Stomach smooth muscle (tissue), 2 donors: Measurements from ENCODE around the gene ADARB1.
A peak's percentile ranks its signal among the peaks of the same experiment; 100 is the strongest.
"Not testable (repeated sequence)": the region's sequence is repeated elsewhere in the genome, so short reads cannot be mapped to it uniquely, and the experiment has no call there.

Source experiments
- H3K27ac ChIP-seq: one replicate; pipeline ENCODE4 v1.7.0; 2013; ENCODE audit warnings: mild to moderate bottlenecking, low read length, inconsistent platforms
- H3K27me3 ChIP-seq, 2 donors: one replicate each; pipeline ENCODE4 v1.7.0; 2013; ENCODE audit warnings: low read length in 2 of 2; ENCODE audit not compliant: insufficient read depth in 2 of 2, control insufficient read depth in 1 of 2
- H3K36me3 ChIP-seq, 2 donors: one replicate each; pipeline ENCODE4 v1.7.0; 2013; ENCODE audit warnings: low read length in 2 of 2; ENCODE audit not compliant: control insufficient read depth in 2 of 2, insufficient read depth in 2 of 2
- H3K4me1 ChIP-seq: one replicate; pipeline ENCODE4 v1.7.0; 2013; ENCODE audit warnings: low read length; ENCODE audit not compliant: control insufficient read depth, insufficient read depth
- H3K4me3 ChIP-seq, 2 donors: one replicate each; pipeline ENCODE4 v1.7.0; 2013; ENCODE audit warnings: low read length in 2 of 2
- H3K9ac ChIP-seq, 2 donors: one replicate each; pipeline ENCODE4 v1.7.0; 2013; ENCODE audit warnings: low read length in 2 of 2, mild to moderate bottlenecking in 1 of 2
- H3K9me3 ChIP-seq, 2 donors: one replicate each; pipeline ENCODE4 v1.7.0; 2013; ENCODE audit warnings: low read length in 2 of 2; ENCODE audit not compliant: control insufficient read depth in 2 of 2
- donor health status: healthy.
- donor health status: Pancreatic carcinoma.

The ADARB1 gene

DNA sequence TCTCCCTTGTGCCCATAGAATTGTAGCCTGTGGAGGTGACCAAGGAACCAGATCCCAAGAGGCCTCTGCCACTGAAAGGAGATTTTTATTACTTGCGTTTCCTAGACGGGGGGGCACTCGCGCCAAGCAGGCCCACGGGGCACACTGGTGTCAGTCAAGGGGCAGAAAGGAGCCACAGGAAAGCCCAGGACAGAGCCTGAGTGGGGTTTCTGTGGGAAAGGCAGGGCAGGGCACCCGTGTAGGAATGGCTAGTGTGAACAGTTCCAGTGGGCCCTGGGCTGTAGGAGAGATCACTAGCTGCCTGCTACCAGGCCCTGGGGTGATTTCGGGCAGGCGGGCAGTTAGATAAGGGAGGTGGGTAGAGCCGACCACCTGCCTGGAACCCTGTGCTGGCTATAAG is 70.8 kb downstream of the ADARB1 start:
- Histone ChIP-seq H3K27me3 (no peaks in the 10 kb centered on the region), H3K36me3 (peaks cover 0 to 19% of the 10 kb centered on the region in 2 donors), H3K9me3 (no peaks in the 10 kb centered on the region), H3K27ac (no peak overlapping the region), H3K4me3 (no peak overlapping the region), H3K9ac (no peak overlapping the region), H3K4me1 (peaks cover 9% of the 10 kb centered on the region)

DNA sequence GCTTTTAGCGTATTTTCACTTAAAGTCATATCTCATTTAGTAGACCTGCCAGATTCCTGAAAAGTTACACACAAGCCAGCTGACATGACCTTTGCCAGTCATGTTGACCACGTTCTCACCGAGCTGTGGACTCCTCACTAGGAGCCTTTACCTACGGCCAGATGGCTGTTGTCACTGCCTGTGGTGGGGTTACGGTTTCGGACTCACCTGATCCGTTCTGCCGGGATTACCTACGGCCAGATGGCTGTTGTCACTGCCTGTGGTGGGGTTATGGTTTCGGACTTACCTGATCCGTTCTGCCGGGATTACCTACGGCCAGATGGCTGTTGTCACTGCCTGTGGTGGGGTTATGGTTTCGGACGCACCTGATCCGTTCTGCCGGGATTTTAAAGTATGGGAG is 71.5 kb downstream of the ADARB1 start:
- not testable (repeated sequence) for H3K9me3 ChIP-seq, H3K27ac ChIP-seq
- peaks cover 0 to 21% of the 10 kb centered on the region in 2 donors for H3K36me3 ChIP-seq

DNA sequence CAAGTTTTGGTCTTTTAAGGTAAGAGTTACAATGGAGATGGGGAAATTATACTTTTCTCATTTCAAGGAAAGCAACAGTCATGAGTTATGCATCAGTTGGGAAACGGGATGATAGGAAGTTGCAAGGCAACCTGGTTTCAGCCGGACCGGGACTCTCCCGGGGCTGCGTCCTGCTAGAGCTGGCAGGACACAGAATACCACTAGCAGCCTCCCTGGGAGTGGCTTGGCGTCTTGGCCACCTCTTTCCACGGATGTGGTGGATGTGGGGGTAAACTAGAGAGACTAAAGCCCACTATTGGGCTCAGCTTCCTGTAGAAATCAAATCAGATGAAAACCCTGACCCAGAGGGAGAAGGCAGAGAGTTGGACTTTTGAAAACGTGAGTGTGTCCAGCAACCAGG is 71.9 kb downstream of the ADARB1 start:
- no peak overlapping the region for H3K27ac ChIP-seq
- H3K9me3 ChIP-seq = no peaks in the 10 kb centered on the region
- no peak overlapping the region for H3K9ac ChIP-seq
- H3K4me1 ChIP-seq = peaks cover 5% of the 10 kb centered on the region
- H3K27me3 ChIP-seq = no peaks in the 10 kb centered on the region
- H3K36me3 ChIP-seq = peaks cover 0 to 21% of the 10 kb centered on the region in 2 donors
- H3K4me3 ChIP-seq = no peak overlapping the region

More for the DNA sequence above, 71.5 kb downstream of the ADARB1 start:
- not testable (repeated sequence) for H3K9ac ChIP-seq, H3K4me3 ChIP-seq, H3K27me3 ChIP-seq, H3K4me1 ChIP-seq

DNA sequence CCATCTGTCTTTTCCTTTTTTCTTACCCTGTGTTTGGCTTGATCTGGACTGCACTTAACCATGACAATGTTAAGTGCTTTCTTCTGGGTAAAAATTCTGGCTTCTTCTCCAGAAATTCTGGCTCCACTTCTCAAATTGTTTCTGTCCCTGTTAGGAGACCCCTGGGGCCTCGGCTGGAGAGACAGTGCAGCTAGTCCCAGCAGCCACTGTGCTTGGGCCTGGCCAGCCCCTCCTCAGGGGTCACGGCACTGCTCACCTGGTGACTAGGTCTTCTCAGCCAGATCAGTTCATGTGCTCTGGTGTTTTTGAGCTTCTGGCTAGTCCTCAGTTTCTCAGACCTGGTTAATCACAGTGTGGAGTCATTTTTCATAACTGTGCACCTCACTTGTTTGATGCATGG is 72.4 kb downstream of the ADARB1 start:
- Histone ChIP-seq H3K9me3 (no peaks in the 10 kb centered on the region), H3K27ac (no peak overlapping the region), H3K9ac (no peak overlapping the region), H3K27me3 (no peaks in the 10 kb centered on the region), H3K4me1 (peaks cover 10% of the 10 kb centered on the region), H3K36me3 (peaks cover 0 to 23% of the 10 kb centered on the region in 2 donors), H3K4me3 (no peak overlapping the region)

DNA sequence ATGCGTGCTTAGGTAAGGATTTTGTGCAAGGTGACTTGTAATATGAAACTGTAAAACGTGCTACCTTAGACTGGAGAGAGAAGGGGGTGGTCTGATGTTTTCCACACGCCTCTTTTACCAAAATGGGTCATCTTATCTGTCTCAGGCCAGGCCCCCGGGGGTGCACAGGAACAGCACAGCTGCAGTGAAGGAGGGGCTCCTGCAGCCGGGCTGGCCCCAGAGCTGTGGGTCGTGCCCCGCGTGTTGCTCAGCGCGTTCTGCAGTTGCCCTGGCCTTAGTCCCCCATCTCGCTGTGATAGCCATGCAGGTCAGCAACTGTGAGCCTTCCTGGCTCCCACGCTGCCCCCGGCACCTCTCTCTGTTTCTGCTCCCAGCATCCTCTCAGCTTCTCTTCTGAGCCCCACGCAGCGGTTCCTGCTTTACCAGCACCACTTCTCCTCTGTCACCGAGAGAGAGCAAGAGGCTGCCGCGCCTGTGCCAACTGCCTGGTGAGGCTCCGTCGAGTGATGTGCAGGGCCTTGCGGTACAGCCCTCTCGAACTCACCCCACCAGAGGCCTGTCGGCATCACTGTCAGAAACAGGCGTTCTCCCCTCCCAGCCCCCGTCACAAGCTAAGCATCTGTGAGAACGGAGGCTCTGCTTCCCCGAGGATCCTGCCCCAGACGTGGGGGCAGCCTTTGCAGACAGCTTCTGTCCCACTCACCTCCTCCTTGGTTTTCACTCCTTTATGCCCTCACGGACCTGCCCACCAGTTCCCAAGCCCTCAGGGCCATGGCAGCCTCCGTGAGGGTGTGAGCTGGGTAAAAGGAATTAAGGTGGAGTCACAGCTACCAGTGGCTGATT is 73.3 kb downstream of the ADARB1 start:
- Histone ChIP-seq H3K9me3 (no peaks in the 10 kb centered on the region), H3K27me3 (no peaks in the 10 kb centered on the region), H3K36me3 (peaks cover 0 to 23% of the 10 kb centered on the region in 2 donors), H3K27ac (no peak overlapping the region), H3K9ac (no peak overlapping the region), H3K4me3 (no peak overlapping the region), H3K4me1 (peaks cover 10% of the 10 kb centered on the region)

DNA sequence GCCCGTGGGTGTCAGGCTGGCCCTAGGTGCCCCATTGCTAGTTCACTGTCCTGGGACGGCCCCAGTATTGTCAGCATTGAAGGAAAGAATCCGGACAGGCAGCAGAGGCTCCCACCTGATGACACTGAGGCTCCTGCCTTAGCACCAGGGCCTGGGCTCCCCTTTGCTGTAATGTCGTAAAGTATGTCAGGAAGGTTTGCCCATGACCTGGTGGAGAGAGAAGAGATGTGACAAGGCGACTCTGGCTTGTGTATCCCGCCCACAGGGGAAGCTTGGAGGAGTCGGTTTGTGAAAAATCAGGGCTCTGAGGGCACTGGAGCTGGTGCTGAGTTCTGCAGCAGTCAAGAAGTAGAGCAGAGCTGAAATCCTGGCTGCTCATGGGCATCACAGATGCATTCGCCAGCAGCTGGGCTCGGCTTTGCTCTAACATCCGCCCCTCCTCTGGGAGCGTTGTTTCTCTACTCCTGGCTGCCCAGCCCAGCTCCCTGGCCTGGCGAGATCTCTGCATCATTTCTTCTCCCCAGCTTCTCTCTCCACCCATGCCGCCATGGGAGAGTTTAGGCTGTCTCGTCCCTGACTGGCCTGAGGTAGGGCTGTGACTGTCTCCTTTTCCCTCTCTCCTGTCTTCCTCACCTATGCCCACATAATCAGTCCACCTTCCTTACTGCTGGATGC is 74.1 kb downstream of the ADARB1 start:
- Histone ChIP-seq H3K9me3 (no peaks in the 10 kb centered on the region), H3K9ac (no peak overlapping the region), H3K4me1 (peaks cover 12% of the 10 kb centered on the region), H3K4me3 (no peak overlapping the region), H3K36me3 (peaks cover 0 to 20% of the 10 kb centered on the region in 2 donors), H3K27ac (no peak overlapping the region), H3K27me3 (no peaks in the 10 kb centered on the region)

DNA sequence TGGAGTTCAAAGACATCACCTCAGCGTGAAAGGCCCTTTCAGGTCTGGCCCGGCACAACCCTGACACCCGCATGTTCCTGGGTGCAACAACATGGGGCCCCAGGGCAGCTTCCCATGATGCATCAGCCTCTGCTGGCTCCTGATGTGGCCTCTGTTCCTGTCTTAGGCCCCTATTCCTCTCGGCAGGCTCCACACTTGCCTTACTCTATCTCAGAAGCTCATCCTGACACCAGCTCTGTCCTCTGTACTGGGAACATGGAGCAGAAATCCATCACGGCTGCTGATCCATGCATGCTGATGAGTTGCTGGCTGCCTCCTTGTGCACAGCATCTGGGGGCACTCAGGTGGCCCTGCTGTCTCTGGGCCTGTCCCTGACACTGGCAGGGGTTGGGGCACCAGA is 74.6 kb downstream of the ADARB1 start:
- no peak overlapping the region for H3K27ac ChIP-seq
- H3K4me1 ChIP-seq = peaks cover 13% of the 10 kb centered on the region
- H3K36me3 ChIP-seq = peaks cover 0 to 17% of the 10 kb centered on the region in 2 donors
- H3K9ac ChIP-seq = no peak overlapping the region
- no peaks in the 10 kb centered on the region for H3K9me3 ChIP-seq
- no peaks in the 10 kb centered on the region for H3K27me3 ChIP-seq
- no peak overlapping the region for H3K4me3 ChIP-seq

DNA sequence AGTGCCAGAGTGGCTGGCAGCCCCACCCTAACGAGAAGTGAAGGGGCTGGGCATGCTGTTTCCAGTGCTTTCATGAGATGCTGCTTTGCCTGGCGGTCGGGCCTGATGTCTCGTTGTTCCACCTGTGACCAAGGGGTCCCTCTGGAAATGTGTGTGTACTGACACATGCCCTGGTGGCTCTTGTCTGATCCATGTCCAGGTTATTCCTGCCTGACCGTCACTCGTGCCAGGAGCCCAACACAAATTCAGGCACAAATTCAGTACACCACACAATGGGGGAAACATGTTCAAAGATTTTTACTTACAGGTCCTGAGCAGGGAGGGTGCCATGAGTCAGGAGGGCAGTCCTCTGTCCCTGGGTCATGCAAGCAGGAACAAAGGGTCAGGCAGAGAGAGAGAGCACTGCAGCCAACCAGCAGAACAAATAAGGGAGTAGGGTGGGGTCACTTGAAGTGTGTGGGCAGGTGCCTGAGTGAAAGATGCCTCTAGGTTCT is 76.3 kb downstream of the ADARB1 start:
- Histone ChIP-seq H3K9ac (no peak overlapping the region), H3K36me3 (peaks cover 0 to 10% of the 10 kb centered on the region in 2 donors), H3K9me3 (no peaks in the 10 kb centered on the region), H3K4me3 (no peak overlapping the region), H3K27ac (no peak overlapping the region), H3K4me1 (peaks cover 25% of the 10 kb centered on the region), H3K27me3 (no peaks in the 10 kb centered on the region)

DNA sequence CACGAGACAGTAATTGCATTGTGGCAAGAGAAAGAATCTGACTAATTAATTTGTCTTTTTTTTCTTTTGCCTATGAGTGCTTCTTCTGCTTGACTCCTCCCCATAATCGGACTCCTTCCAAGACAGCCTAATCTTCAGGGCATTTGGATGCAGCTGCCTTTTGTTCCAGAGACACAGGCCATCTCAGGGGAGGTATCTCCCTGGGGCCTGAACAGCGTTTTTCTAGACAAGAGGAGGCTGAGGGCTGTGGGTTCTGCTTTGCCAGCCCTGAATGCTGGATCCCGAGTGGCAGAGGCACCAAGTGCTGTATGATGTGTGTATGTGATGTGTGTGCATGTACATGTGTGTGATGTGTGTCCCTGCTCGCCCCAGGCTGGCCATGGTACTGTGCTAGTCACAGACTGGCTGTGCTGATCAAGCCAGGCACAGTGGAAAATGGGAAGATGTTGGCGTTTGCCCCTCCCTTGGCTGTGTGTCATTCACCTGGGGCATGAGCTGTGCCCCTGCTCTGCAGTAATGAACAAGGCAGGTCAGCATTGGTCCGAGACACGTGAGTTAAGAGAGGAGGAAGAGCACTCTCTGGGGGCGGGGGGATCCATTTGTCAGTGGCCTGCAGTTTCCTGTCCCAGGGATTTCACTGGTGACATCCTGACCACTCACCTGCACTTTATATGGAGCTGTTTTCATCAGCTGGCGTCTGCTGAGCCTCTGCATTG is 77.2 kb downstream of the ADARB1 start:
- Histone ChIP-seq H3K4me3 (no peak overlapping the region), H3K27ac (no peak overlapping the region), H3K9me3 (no peaks in the 10 kb centered on the region), H3K27me3 (no peaks in the 10 kb centered on the region), H3K9ac (no peak overlapping the region), H3K36me3 (peaks cover 0 to 11% of the 10 kb centered on the region in 2 donors), H3K4me1 (peaks cover 25% of the 10 kb centered on the region)

DNA sequence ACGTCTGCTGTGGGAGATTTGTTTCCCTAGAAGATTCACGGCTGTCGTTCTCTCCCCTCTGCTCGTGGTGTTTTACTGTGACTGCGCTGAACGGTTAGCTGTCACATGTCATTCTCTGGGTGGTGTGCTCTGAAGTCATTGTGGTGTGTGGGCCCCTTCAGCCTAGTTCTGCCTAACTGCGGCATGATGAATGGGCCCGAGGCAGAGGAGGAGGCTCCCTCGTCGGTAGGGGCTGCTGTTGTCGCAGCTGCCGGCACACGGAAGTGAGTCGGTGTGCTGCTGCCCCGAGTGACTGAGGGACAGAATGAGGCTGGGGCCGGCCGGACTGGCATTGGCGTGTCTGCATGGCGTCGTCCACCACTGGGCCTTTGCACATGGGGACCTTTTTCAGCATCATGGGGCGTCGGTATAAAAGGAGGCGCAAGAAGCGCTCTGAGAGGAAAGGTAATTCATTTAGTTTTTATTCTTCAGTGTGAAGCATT is 77.9 kb downstream of the ADARB1 start:
- H3K9ac ChIP-seq = no peak overlapping the region
- H3K4me3 ChIP-seq = peak overlapping the region in 1 of 2 donors; percentile 40

More for the DNA sequence above, 77.9 kb downstream of the ADARB1 start:
- Histone ChIP-seq H3K27ac (no peak overlapping the region), H3K36me3 (peaks cover 0 to 11% of the 10 kb centered on the region in 2 donors), H3K27me3 (no peaks in the 10 kb centered on the region), H3K9me3 (no peaks in the 10 kb centered on the region), H3K4me1 (peaks cover 25% of the 10 kb centered on the region)
